Measurements from ENCODE around the gene CREG1.
A peak's percentile ranks its signal among the peaks of the same experiment; 100 is the strongest.
"Not testable (repeated sequence)": the region's sequence is repeated elsewhere in the genome, so short reads cannot be mapped to it uniquely, and the experiment has no call there.

CREG1 gene

GRCh38 chr1:167579986-167580385 lies 26.4 kb upstream of the CREG1 start:
- Mint-ChIP-seq H3K27ac (no peak overlapping the region), H3K27me3 (peaks cover 12% of the 10 kb centered on the region), H3K4me3 (no peak overlapping the region), H3K9me3 (no peaks in the 10 kb centered on the region), H3K36me3 (ENCODE audit: low read depth) (no peaks in the 10 kb centered on the region), H3K4me1 (ENCODE audit: low read depth) (peaks cover 12% of the 10 kb centered on the region)
- intact Hi-C loops (cut with micrococcal nuclease) = no loop called here

GRCh38 chr1:167578939-167579521 lies 25.5 kb upstream of the CREG1 start:
- Mint-ChIP-seq H3K9me3 (no peaks in the 10 kb centered on the region), H3K36me3 (ENCODE audit: low read depth) (no peaks in the 10 kb centered on the region), H3K4me1 (ENCODE audit: low read depth) (peaks cover 5% of the 10 kb centered on the region), H3K27me3 (peaks cover 9% of the 10 kb centered on the region), H3K4me3 (no peak overlapping the region), H3K27ac (no peak overlapping the region)
- intact Hi-C loops (cut with micrococcal nuclease) = no loop called here

GRCh38 chr1:167575649-167576048 lies 22.1 kb upstream of the CREG1 start:
- Mint-ChIP-seq H3K4me3 (no peak overlapping the region), H3K27me3 (peaks cover 12% of the 10 kb centered on the region), H3K36me3 (ENCODE audit: low read depth) (no peaks in the 10 kb centered on the region), H3K27ac (no peak overlapping the region), H3K4me1 (ENCODE audit: low read depth) (peaks cover 17% of the 10 kb centered on the region), H3K9me3 (no peaks in the 10 kb centered on the region)
- intact Hi-C loops (cut with micrococcal nuclease) = no loop called here

DNA sequence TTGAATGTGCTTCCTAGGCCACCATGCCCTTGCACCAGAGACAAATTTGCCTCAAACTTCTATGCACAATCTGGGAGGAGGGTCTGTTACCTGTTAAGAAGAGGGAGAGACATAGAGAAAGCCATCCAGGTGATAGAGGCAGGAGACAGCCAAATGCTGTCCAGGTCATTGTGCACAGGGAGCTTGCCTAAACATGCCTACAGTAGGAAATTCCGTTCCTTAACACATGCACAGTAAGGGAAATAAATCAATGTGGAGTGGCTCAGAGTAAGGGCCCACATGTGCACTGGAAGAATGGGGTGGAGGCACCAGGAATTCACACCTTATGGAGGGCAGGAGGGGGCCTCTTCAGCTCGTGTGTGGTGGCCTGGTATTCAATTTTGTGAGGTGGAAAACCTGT lies 19.5 kb upstream of the CREG1 start:
- Mint-ChIP-seq H3K4me1 (ENCODE audit: low read depth) (peaks cover 19% of the 10 kb centered on the region), H3K4me3 (no peak overlapping the region), H3K27me3 (peaks cover 12% of the 10 kb centered on the region), H3K9me3 (no peaks in the 10 kb centered on the region), H3K36me3 (ENCODE audit: low read depth) (no peaks in the 10 kb centered on the region), H3K27ac (no peak overlapping the region)
- intact Hi-C loops (cut with micrococcal nuclease) = no loop called here

- H3K27ac Mint-ChIP-seq; H3K36me3 Mint-ChIP-seq (ENCODE audit: low read depth); H3K4me3 Mint-ChIP-seq; H3K9me3 Mint-ChIP-seq; H3K27me3 Mint-ChIP-seq; intact Hi-C loops (cut with micrococcal nuclease): not testable (repeated sequence)
- peaks cover 29% of the 10 kb centered on the region for H3K4me1 Mint-ChIP-seq (ENCODE audit: low read depth)
Measured at GRCh38 chr1:167570712-167571111, 17.1 kb upstream of the CREG1 start.

GRCh38 chr1:167567663-167568062 lies 14.1 kb upstream of the CREG1 start:
- intact Hi-C loops (cut with micrococcal nuclease) = no loop called here
- H3K27me3 Mint-ChIP-seq = peaks cover 3% of the 10 kb centered on the region
- H3K36me3 Mint-ChIP-seq (ENCODE audit: low read depth) = no peaks in the 10 kb centered on the region
- no peaks in the 10 kb centered on the region for H3K9me3 Mint-ChIP-seq
- no peak overlapping the region for H3K27ac Mint-ChIP-seq
- no peak overlapping the region for H3K4me3 Mint-ChIP-seq
- H3K4me1 Mint-ChIP-seq (ENCODE audit: low read depth) = peaks cover 57% of the 10 kb centered on the region

- Mint-ChIP-seq H3K27ac (no peak overlapping the region), H3K4me1 (ENCODE audit: low read depth) (peaks cover 57% of the 10 kb centered on the region), H3K4me3 (no peak overlapping the region), H3K27me3 (no peaks in the 10 kb centered on the region), H3K36me3 (ENCODE audit: low read depth) (no peaks in the 10 kb centered on the region), H3K9me3 (no peaks in the 10 kb centered on the region)
- intact Hi-C loops (cut with micrococcal nuclease) = no loop called here
Measured at GRCh38 chr1:167566766-167567165, 13.2 kb upstream of the CREG1 start.

- intact Hi-C loops (cut with micrococcal nuclease) = no loop called here
- no peaks in the 10 kb centered on the region for H3K36me3 Mint-ChIP-seq (ENCODE audit: low read depth)
- H3K9me3 Mint-ChIP-seq = no peaks in the 10 kb centered on the region
- no peak overlapping the region for H3K27ac Mint-ChIP-seq
- no peaks in the 10 kb centered on the region for H3K27me3 Mint-ChIP-seq
- peaks cover 58% of the 10 kb centered on the region for H3K4me1 Mint-ChIP-seq (ENCODE audit: low read depth)
- H3K4me3 Mint-ChIP-seq = no peak overlapping the region
Measured at GRCh38 chr1:167565922-167566321, 12.4 kb upstream of the CREG1 start.

- H3K27me3 Mint-ChIP-seq = no peaks in the 10 kb centered on the region
- no peak overlapping the region for H3K4me3 Mint-ChIP-seq
- no peaks in the 10 kb centered on the region for H3K9me3 Mint-ChIP-seq
- H3K27ac Mint-ChIP-seq = peak overlapping the region; percentile 89
- H3K36me3 Mint-ChIP-seq (ENCODE audit: low read depth) = no peaks in the 10 kb centered on the region
- intact Hi-C loops (cut with micrococcal nuclease) = loop anchor here (5.0 kb wide), 3 partner anchors 38 to 123 kb away; partner anchors contain the start of gene RCSD1
- peaks cover 61% of the 10 kb centered on the region for H3K4me1 Mint-ChIP-seq (ENCODE audit: low read depth)
Measured at GRCh38 chr1:167564612-167565270, 11.2 kb upstream of the CREG1 start.

DNA sequence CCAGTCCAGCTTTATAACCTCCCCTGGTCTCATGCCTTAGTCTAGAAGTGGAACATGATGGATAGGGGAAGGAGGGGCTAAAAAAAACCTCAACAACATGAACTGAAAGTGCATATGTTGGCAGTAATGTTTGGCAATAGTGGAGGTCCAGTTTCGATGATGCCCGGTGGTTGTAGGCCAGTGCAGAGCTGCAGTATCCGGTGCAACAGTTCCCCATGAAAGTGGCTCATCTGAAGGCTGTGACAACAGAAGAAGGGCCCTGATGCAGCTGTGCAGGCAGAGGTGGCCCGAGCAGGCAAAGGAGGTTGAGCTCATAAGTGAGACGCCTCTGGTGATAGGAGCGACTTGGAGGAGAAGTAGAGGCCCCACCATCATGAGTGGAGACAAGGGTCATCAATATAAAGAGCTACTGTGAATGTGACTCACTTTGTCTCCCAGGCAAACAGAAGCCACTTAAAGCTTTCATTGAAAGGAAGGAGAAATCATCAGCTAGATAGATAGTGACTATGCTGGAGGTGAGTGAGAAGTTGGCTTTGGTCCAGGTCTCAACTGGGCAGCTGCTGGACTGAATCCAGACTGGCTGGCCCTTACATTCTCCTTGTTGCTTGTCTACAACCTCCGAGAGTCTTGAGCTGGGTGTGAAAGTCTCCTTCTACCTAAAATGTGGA lies 10.2 kb upstream of the CREG1 start:
- Mint-ChIP-seq H3K36me3 (ENCODE audit: low read depth) (no peaks in the 10 kb centered on the region), H3K4me1 (ENCODE audit: low read depth) (peaks cover 66% of the 10 kb centered on the region), H3K4me3 (peak overlapping the region; percentile 34), H3K9me3 (no peaks in the 10 kb centered on the region), H3K27ac (peak overlapping the region; percentile 89), H3K27me3 (no peaks in the 10 kb centered on the region)
- intact Hi-C loops (cut with micrococcal nuclease) = loop anchor here (5.0 kb wide), 3 partner anchors 39 to 124 kb away; partner anchors contain the start of gene RCSD1

DNA sequence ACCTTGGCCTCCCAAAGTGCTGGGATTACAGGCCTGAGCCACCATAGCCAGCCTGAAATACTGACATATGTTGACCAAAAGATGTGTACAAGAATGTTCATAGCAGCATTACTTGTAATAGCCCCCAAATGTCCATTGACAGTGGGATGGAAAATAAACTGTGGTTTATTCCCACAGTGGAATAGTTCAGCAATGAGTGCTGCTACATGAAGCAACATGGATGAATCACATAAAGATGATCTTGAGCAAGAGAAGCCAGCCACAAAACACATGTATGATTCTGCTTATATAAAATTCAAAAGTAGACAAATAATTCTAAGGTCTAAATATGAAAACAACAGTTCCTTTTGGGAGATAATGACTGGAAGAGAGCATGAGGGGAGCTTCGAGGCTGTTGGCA lies 9.1 kb upstream of the CREG1 start:
- Mint-ChIP-seq H3K27ac (peak overlapping the region; percentile 89), H3K4me3 (no peak overlapping the region)
- intact Hi-C loops (cut with micrococcal nuclease) = loop anchor here (5.0 kb wide), 3 partner anchors 40 to 125 kb away; partner anchors contain the start of gene RCSD1

GRCh38 chr1:167561753-167562152 lies 8.2 kb upstream of the CREG1 start:
- H3K27ac Mint-ChIP-seq = no peak overlapping the region
- H3K36me3 Mint-ChIP-seq (ENCODE audit: low read depth) = no peaks in the 10 kb centered on the region
- intact Hi-C loops (cut with micrococcal nuclease) = loop anchor here (5.0 kb wide), 3 partner anchors 41 to 126 kb away; partner anchors contain the start of gene RCSD1
- H3K4me3 Mint-ChIP-seq = no peak overlapping the region
- H3K27me3 Mint-ChIP-seq = no peaks in the 10 kb centered on the region
- H3K9me3 Mint-ChIP-seq = no peaks in the 10 kb centered on the region
- peaks cover 62% of the 10 kb centered on the region for H3K4me1 Mint-ChIP-seq (ENCODE audit: low read depth)

More for the DNA sequence above, 9.1 kb upstream of the CREG1 start:
- peaks cover 66% of the 10 kb centered on the region for H3K4me1 Mint-ChIP-seq (ENCODE audit: low read depth)
- H3K36me3 Mint-ChIP-seq (ENCODE audit: low read depth) = no peaks in the 10 kb centered on the region
- H3K9me3 Mint-ChIP-seq = no peaks in the 10 kb centered on the region
- no peaks in the 10 kb centered on the region for H3K27me3 Mint-ChIP-seq

DNA sequence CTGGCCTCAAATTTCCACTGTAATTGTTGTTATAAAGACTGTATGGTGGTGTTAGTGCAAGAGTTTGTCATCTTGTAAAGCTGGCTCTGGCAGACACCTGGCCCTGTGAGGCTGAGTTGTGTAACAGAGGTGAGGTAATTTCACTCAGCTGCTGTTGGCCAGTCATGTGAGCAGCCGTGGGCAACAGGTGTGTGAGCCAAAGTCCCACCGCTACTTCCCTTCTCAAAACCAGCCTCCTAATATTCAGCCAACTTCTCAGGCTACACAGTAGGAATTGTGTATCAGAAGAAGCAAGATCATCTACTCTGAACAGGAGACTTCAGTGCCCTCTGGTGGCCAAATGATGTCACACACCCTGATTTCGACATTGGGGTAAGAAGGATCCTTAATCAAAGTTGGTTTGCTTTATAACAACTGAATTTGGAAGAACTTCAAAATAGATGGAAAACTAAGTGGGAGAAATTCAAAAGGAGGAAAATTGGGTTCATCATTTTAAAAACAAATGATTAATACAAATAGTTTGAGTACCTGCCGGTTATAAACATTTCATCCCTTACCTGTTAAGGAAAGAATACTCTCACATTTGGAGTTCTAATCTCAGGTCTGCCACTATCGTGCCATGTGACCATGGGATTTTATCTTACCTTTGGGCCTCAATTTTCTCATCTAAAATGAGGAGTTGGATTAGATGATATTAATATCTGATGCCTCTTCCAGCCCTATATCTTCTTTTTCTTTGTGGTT lies 2.6 kb upstream of the CREG1 start:
- no peaks in the 10 kb centered on the region for H3K9me3 Mint-ChIP-seq
- peaks cover 41% of the 10 kb centered on the region for H3K4me1 Mint-ChIP-seq (ENCODE audit: low read depth)
- H3K27ac Mint-ChIP-seq = no peak overlapping the region
- no peak overlapping the region for H3K4me3 Mint-ChIP-seq
- no peaks in the 10 kb centered on the region for H3K27me3 Mint-ChIP-seq
- peaks cover 19% of the 10 kb centered on the region for H3K36me3 Mint-ChIP-seq (ENCODE audit: low read depth)
- intact Hi-C loops (cut with micrococcal nuclease) = loop anchor here (2.0 to 5.0 kb wide), 2 partner anchors 15 to 154 kb away; no protein-coding TSS in a partner anchor

DNA sequence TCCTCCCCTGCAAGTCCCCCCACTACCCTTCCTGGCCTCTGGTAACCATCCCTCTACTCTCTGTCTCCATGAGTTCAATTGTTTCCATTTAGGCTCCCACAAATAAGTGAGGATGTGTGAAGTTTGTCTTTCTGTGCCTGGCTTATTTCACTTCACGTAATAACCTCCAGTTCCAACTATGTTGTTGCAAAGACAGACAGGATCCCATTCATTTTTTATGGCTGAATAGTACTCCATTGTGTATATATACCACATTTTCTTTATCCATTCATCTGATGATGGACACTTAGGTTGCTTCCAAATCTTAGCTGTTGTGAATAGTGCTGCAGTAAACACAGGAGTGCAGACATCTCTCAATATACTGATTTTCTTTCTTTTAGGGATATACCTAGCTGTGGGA lies 1.5 kb upstream of the CREG1 start:
- H3K36me3 Mint-ChIP-seq (ENCODE audit: low read depth) = peaks cover 30% of the 10 kb centered on the region
- H3K27ac Mint-ChIP-seq = not testable (repeated sequence)

More for the DNA sequence above, 1.5 kb upstream of the CREG1 start:
- not testable (repeated sequence) for H3K4me3 Mint-ChIP-seq, H3K27me3 Mint-ChIP-seq, H3K9me3 Mint-ChIP-seq
- intact Hi-C loops (cut with micrococcal nuclease) = loop anchor here (2.0 to 5.0 kb wide), 2 partner anchors 14 to 153 kb away; no protein-coding TSS in a partner anchor
- peaks cover 46% of the 10 kb centered on the region for H3K4me1 Mint-ChIP-seq (ENCODE audit: low read depth)

All from dendritic cell treated with granulocyte-macrophage colony-stimulating factor and Interleukin-4, amounts not matched to agents 40 ng/mL and 50 ng/mL, for 4 days (primary cell).